Stomach smooth muscle (tissue), 2 donors: ENCODE measurements around the gene SMIM14.
A peak's percentile ranks its signal among the peaks of the same experiment; 100 is the strongest.
"Not testable (repeated sequence)": the region's sequence is repeated elsewhere in the genome, so short reads cannot be mapped to it uniquely, and the experiment has no call there.

Experiments
- H3K27ac ChIP-seq: one replicate; pipeline ENCODE4 v1.7.0; 2013; ENCODE audit warnings: mild to moderate bottlenecking, low read length, inconsistent platforms
- H3K27me3 ChIP-seq, 2 donors: one replicate each; pipeline ENCODE4 v1.7.0; 2013; ENCODE audit warnings: low read length in 2 of 2; ENCODE audit not compliant: insufficient read depth in 2 of 2, control insufficient read depth in 1 of 2
- H3K36me3 ChIP-seq, 2 donors: one replicate each; pipeline ENCODE4 v1.7.0; 2013; ENCODE audit warnings: low read length in 2 of 2; ENCODE audit not compliant: control insufficient read depth in 2 of 2, insufficient read depth in 2 of 2
- H3K4me1 ChIP-seq: one replicate; pipeline ENCODE4 v1.7.0; 2013; ENCODE audit warnings: low read length; ENCODE audit not compliant: control insufficient read depth, insufficient read depth
- H3K4me3 ChIP-seq, 2 donors: one replicate each; pipeline ENCODE4 v1.7.0; 2013; ENCODE audit warnings: low read length in 2 of 2
- H3K9ac ChIP-seq, 2 donors: one replicate each; pipeline ENCODE4 v1.7.0; 2013; ENCODE audit warnings: low read length in 2 of 2, mild to moderate bottlenecking in 1 of 2
- H3K9me3 ChIP-seq, 2 donors: one replicate each; pipeline ENCODE4 v1.7.0; 2013; ENCODE audit warnings: low read length in 2 of 2; ENCODE audit not compliant: control insufficient read depth in 2 of 2
- donor health status: healthy.
- donor health status: Pancreatic carcinoma.

The SMIM14 gene

DNA sequence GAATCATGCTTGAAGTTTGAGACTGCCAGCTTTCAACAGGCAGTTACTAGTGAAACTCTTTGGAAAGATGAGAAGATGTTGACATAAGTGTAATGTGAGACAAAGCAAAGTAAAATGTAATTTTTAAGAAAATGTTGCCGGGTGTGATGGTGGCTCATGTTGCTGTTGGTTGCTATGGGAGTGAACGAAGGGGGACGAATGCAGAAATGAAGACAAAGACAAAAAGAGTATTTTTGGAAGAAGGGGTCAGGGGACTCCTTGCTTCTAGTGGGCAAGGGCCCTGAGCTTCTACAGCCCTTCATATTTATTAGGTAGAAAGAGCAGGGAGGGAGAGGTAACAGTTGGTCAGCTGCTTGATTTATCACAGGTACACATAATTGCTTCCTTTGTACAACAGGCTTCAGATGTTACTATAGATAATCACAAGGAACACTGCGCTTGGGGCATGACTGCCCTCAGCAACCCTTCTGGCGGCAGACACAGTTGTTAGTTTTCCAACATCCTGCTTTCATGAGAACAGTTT lies 99.5 kb downstream of the SMIM14 start:
- Histone ChIP-seq H3K4me1 (no peaks in the 10 kb centered on the region), H3K9me3 (no peaks in the 10 kb centered on the region), H3K4me3 (no peak overlapping the region), H3K27me3 (no peaks in the 10 kb centered on the region), H3K36me3 (peaks cover 0 to 6% of the 10 kb centered on the region in 2 donors), H3K27ac (no peak overlapping the region), H3K9ac (no peak overlapping the region)

DNA sequence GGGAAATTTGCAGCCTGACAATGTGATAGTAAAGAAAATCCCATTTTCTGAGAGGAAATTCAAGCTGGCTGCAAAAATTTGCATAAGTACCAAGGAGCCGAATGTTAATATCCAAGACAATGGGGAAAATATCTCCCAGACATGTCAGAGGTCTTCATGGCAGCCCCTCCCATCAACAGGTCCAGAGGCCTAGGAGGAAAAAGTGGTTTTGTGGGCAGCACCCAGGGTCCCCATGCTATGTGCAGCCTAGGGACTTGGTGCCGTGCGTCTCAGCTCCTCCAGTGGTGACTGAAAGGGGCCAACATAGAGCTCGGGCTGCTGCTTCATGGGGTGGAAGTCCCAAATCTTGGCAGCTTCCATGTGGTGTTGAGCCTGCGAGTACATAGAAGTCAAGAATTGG lies 105.1 kb downstream of the SMIM14 start:
- H3K9ac ChIP-seq: no peak overlapping the region
- no peak overlapping the region for H3K4me3 ChIP-seq
- no peaks in the 10 kb centered on the region for H3K27me3 ChIP-seq
- H3K36me3 ChIP-seq: peaks cover 2 to 3% of the 10 kb centered on the region in 2 donors
- H3K27ac ChIP-seq: no peak overlapping the region
- peaks cover 3% of the 10 kb centered on the region for H3K4me1 ChIP-seq
- H3K9me3 ChIP-seq: no peaks in the 10 kb centered on the region

DNA sequence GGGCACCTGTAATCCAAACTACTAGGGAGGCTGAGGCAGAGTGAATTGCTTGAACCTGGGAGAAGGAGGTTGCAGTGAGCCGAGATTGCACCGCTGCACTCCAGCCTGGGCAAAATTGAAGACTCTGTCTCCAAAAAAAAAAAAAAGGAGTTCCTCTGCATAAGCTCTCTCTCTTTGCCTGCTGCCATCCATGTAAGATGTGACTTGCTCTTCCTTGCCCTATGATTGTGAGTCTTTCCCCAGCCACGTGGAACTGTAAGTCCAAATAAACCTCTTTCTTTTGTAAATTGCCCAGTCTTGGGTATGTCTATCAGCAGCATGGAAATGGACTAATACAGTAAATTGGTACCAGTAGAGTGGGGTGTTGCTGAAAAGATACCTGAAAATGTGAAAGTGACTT lies 106.4 kb downstream of the SMIM14 start:
- not testable (repeated sequence) for H3K9ac ChIP-seq, H3K4me1 ChIP-seq, H3K9me3 ChIP-seq, H3K36me3 ChIP-seq, H3K27ac ChIP-seq, H3K27me3 ChIP-seq, H3K4me3 ChIP-seq

GRCh38 chr4:39530682-39531081 lies 108.0 kb downstream of the SMIM14 start:
- no peaks in the 10 kb centered on the region for H3K9me3 ChIP-seq
- peaks cover 0 to 3% of the 10 kb centered on the region in 2 donors for H3K36me3 ChIP-seq

GRCh38 chr4:39529534-39529933 lies 109.1 kb downstream of the SMIM14 start:
- Histone ChIP-seq H3K9me3 (no peaks in the 10 kb centered on the region), H3K4me3 (no peak overlapping the region), H3K36me3 (peaks cover 0 to 3% of the 10 kb centered on the region in 2 donors)

More at GRCh38 chr4:39530682-39531081, 108.0 kb downstream of the SMIM14 start:
- H3K27me3 ChIP-seq: no peaks in the 10 kb centered on the region
- no peak overlapping the region for H3K27ac ChIP-seq
- no peak overlapping the region for H3K9ac ChIP-seq
- H3K4me1 ChIP-seq: peaks cover 8% of the 10 kb centered on the region
- no peak overlapping the region for H3K4me3 ChIP-seq

GRCh38 chr4:39528061-39528465 lies 110.6 kb downstream of the SMIM14 start:
- H3K36me3 ChIP-seq: peaks cover 0 to 3% of the 10 kb centered on the region in 2 donors
- H3K27me3 ChIP-seq: no peaks in the 10 kb centered on the region
- peaks cover 8% of the 10 kb centered on the region for H3K4me1 ChIP-seq
- H3K9ac ChIP-seq: peak overlapping the region; percentile 90 to 95
- H3K4me3 ChIP-seq: peak overlapping the region; percentile 96 to 97
- peak overlapping the region; percentile 83 for H3K27ac ChIP-seq
- H3K9me3 ChIP-seq: no peaks in the 10 kb centered on the region

More at GRCh38 chr4:39529534-39529933, 109.1 kb downstream of the SMIM14 start:
- no peak overlapping the region for H3K9ac ChIP-seq
- no peak overlapping the region for H3K27ac ChIP-seq
- no peaks in the 10 kb centered on the region for H3K27me3 ChIP-seq
- peaks cover 8% of the 10 kb centered on the region for H3K4me1 ChIP-seq

GRCh38 chr4:39527296-39528060 lies 111.2 kb downstream of the SMIM14 start, which contains the start of gene UGDH:
TSS of gene UGDH (minus strand) at chr4:39527439. CDS start at chr4:39521512, 5,927 bp downstream.
- H3K36me3 ChIP-seq: peaks cover 0 to 3% of the 10 kb centered on the region in 2 donors
- peaks cover 8% of the 10 kb centered on the region for H3K4me1 ChIP-seq
- H3K9ac ChIP-seq: peak within 1 kb of the TSS; percentile 90 to 95

DNA sequence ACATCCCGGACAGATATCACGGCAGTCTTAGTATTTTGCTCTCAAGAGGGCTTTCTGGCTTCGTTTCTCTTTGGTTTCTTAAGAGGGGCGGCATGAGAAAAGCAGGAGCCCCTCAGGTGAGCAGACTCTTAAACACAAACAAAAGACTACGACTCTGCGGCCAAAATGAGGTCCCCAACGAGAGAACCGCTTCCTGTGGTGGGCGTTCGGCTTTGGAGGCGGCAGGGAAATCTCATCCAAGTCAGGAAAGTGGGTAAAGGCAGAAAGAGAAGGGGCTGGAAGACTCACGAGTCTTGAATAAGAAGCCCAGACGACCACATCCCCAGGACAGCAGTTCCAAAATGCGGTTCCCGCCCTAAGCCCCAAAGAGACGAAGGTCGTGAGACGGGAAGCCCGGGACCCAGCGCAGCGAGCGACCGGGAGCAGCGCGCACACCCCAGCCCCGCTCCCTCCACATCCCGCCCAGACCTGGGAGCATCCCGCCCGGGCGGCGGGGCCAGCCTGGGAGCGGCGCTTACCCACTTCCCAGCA lies 111.8 kb downstream of the SMIM14 start:
- H3K4me3 ChIP-seq: peak overlapping the region; percentile 96 to 97
- peaks cover 0 to under 1% of the 10 kb centered on the region in 2 donors for H3K36me3 ChIP-seq
- peaks cover 8% of the 10 kb centered on the region for H3K4me1 ChIP-seq
- no peaks in the 10 kb centered on the region for H3K27me3 ChIP-seq
- H3K9me3 ChIP-seq: no peaks in the 10 kb centered on the region
- peak overlapping the region; percentile 83 for H3K27ac ChIP-seq
- H3K9ac ChIP-seq: peak overlapping the region; percentile 90 to 95

More at GRCh38 chr4:39527296-39528060, 111.2 kb downstream of the SMIM14 start, which contains the start of gene UGDH:
- peak within 1 kb of the TSS; percentile 83 for H3K27ac ChIP-seq
- H3K27me3 ChIP-seq: no peaks in the 10 kb centered on the region
- no peaks in the 10 kb centered on the region for H3K9me3 ChIP-seq
- H3K4me3 ChIP-seq: peak within 1 kb of the TSS; percentile 96 to 97

- Histone ChIP-seq H3K9me3 (no peaks in the 10 kb centered on the region), H3K4me1 (peaks cover 8% of the 10 kb centered on the region), H3K36me3 (no peaks in the 10 kb centered on the region), H3K9ac (peak overlapping the region; percentile 90 to 95), H3K27me3 (no peaks in the 10 kb centered on the region), H3K4me3 (peak overlapping the region; percentile 96 to 97), H3K27ac (peak overlapping the region; percentile 83)
Observed at GRCh38 chr4:39525822-39526690, 112.6 kb downstream of the SMIM14 start.

DNA sequence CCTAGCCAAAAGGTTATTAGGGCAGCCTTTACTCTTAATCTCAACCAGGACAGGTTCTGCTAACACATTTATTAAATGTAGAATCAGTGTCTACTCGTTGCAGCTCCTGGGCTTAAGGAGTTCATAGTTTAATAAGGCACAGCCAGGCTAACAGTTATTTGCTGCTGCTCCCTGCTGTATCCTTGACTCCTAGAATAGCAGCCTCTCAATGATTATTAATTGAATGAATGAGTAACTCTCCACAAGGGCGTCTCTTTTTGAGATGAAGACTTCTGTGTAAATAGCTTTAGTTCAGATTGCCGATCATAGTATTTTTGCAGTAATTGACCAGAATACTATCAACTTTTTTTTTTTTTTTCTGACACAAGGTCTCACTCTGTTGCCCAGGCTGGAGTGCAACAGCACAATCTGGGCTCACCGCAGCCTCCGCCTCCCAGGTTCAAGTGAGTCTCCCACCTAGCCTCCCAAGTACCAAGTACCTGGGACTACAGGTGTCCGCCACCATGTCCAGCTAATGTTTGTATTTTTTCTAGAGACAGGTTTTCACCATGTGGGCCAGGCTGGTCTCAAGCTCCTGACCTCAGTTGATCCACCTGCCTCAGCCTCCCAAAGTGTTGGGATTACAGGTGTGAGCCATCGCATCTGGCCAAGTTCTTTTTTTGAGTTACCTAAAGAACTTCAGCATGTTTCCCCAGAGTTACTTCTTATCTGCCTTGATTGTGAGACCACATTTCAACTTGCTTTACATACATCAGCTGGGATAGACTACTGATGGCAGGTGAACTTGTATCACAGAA lies 114.3 kb downstream of the SMIM14 start:
- Histone ChIP-seq H3K4me3 (no peak overlapping the region), H3K27ac (no peak overlapping the region), H3K27me3 (no peaks in the 10 kb centered on the region), H3K9me3 (no peaks in the 10 kb centered on the region), H3K36me3 (no peaks in the 10 kb centered on the region), H3K4me1 (peaks cover 8% of the 10 kb centered on the region), H3K9ac (no peak overlapping the region)
